Neural cell (in vitro differentiated cells): Measurements from ENCODE around the gene SPRED1. TPM values are rescaled to one million over a fixed set of nuclear protein-coding genes. Genes with fewer than 3 reads are reported as not detected.

Source experiments
- H2AFZ ChIP-seq: fragments of 200-600, 300-800 bp; sonication (generic), shearing (Covaris generic); 2 replicates; pipeline ENCODE4 v1.6.0; 2014; ENCODE audit warnings: low read depth, mild to moderate bottlenecking, antibody characterized with exemption, low read length, moderate library complexity
- H3F3A ChIP-seq: fragments of 200-600 bp; shearing (Covaris generic); 2 replicates; pipeline ENCODE4 v1.6.1; 2016; ENCODE audit warnings: mild to moderate bottlenecking, moderate library complexity, mixed read lengths, antibody characterized with exemption, low read length; ENCODE audit not compliant: insufficient read depth, poor library complexity, severe bottlenecking
- H3K27ac ChIP-seq: fragments of 200-600, 300-800 bp; sonication (generic), shearing (Covaris generic); 2 replicates; pipeline ENCODE4 v1.5.1; 2014; ENCODE audit warnings: mild to moderate bottlenecking, low read length, moderate library complexity
- H3K27me3 ChIP-seq: fragments of 300-800, 200-600 bp; sonication (generic), shearing (Covaris generic); 2 replicates; pipeline ENCODE4 v1.6.0; 2014; ENCODE audit warnings: mild to moderate bottlenecking, low read depth, low read length, moderate library complexity; ENCODE audit not compliant: insufficient read depth
- H3K36me3 ChIP-seq: fragments of 300-800, 200-600 bp; sonication (generic), shearing (Covaris generic); 2 replicates; pipeline ENCODE4 v1.5.1; 2014; ENCODE audit warnings: mild to moderate bottlenecking, antibody characterized with exemption, low read length, moderate library complexity; ENCODE audit not compliant: insufficient read depth
- H3K4me2 ChIP-seq: fragments of 300-800, 200-600 bp; sonication (generic), shearing (Covaris generic); 2 replicates; pipeline ENCODE4 v1.6.0; 2014; ENCODE audit warnings: mild to moderate bottlenecking, low read length
- H3K4me3 ChIP-seq: fragments of 300-800, 200-600 bp; sonication (generic), shearing (Covaris generic); 2 replicates; pipeline ENCODE4 v1.5.1; 2014; ENCODE audit warnings: mild to moderate bottlenecking, low read length, moderate library complexity
- H3K79me2 ChIP-seq: fragments of 200-600 bp; shearing (Covaris generic); replicated peaks from 2 replicates; pipeline ENCODE4 v1.6.0; 2014; ENCODE audit warnings: mild to moderate bottlenecking, low read length, moderate library complexity; ENCODE audit not compliant: insufficient read depth
- H3K9ac ChIP-seq: fragments of 300-800, 200-600 bp; sonication (generic), shearing (Covaris generic); 2 replicates; pipeline ENCODE4 v1.6.1; 2016; ENCODE audit warnings: mild to moderate bottlenecking, low read length, mixed read lengths
- H3K9me2 ChIP-seq: fragments of 200-600 bp; shearing (Covaris generic); 2 replicates; pipeline ENCODE4 v1.6.1; 2016; ENCODE audit warnings: mild to moderate bottlenecking, low read length, mixed read lengths; ENCODE audit not compliant: insufficient read depth
- H3K9me3 ChIP-seq: fragments of 200-600, 300-800 bp; sonication (generic), shearing (Covaris generic); 2 replicates; pipeline ENCODE4 v1.6.1; 2016; ENCODE audit warnings: mild to moderate bottlenecking, mixed run types, low read length, moderate library complexity, mixed read lengths
- H4K20me1 ChIP-seq: fragments of 200-600 bp; shearing (Covaris generic); 2 replicates; pipeline ENCODE4 v1.6.1; 2016; ENCODE audit warnings: mild to moderate bottlenecking, mixed run types; ENCODE audit not compliant: insufficient read depth
- CTCF ChIP-seq: fragments of 450-650 bp; IDR thresholded peaks from 2 replicates; pipeline ENCODE4 v1.5.1; 2014; ENCODE audit warnings: antibody characterized with exemption, mild to moderate bottlenecking, moderate library complexity; ENCODE audit not compliant: poor library complexity, severe bottlenecking
- EP300 ChIP-seq: fragments of 450-650 bp; conservative IDR thresholded peaks from 2 replicates; pipeline ENCODE4 v1.6.1; 2014; ENCODE audit warnings: antibody characterized with exemption, mild to moderate bottlenecking, moderate library complexity; ENCODE audit not compliant: poor library complexity, severe bottlenecking
- EZH2 ChIP-seq: fragments of 200-600, 300-800 bp; shearing (Covaris generic), sonication (generic); IDR thresholded peaks from 2 replicates; pipeline ENCODE4 v1.6.1; 2014; ENCODE audit warnings: antibody characterized with exemption, low read length, borderline replicate concordance, mild to moderate bottlenecking; ENCODE audit not compliant: insufficient read depth, poor library complexity, severe bottlenecking
- MXI1 ChIP-seq: fragments of 450-650 bp; conservative IDR thresholded peaks from 2 replicates; pipeline ENCODE4 v1.6.1; 2014; ENCODE audit warnings: antibody characterized with exemption, mild to moderate bottlenecking; ENCODE audit not compliant: poor library complexity, severe bottlenecking
- POLR2AphosphoS5 ChIP-seq: IDR thresholded peaks from 2 replicates; pipeline ENCODE4 v1.6.1; 2012
- RAD21 ChIP-seq: fragments of 450-650 bp; conservative IDR thresholded peaks from 2 replicates; pipeline ENCODE4 v1.6.1; 2014; ENCODE audit warnings: antibody characterized with exemption, mild to moderate bottlenecking, moderate library complexity
- REST ChIP-seq: IDR thresholded peaks from 2 replicates; pipeline ENCODE4 v1.6.1; 2012; ENCODE audit warnings: borderline replicate concordance
- SMC3 ChIP-seq: fragments of 450-650 bp; conservative IDR thresholded peaks from 2 replicates; pipeline ENCODE4 v1.6.1; 2014; ENCODE audit warnings: antibody characterized with exemption, mild to moderate bottlenecking, moderate library complexity; ENCODE audit not compliant: poor library complexity
- TAF1 ChIP-seq: IDR thresholded peaks from 2 replicates; pipeline ENCODE4 v1.6.1; 2012; ENCODE audit warnings: low read depth
- polyA plus RNA-seq: library from polyadenylated mRNA; depleted of rRNA; stranded (reverse); fragments of >200 nt; gene quantifications from 2 replicates; pipeline ENCODE4 v1.2.3, GENCODE V29; 2014

Gene SPRED1
- polyA plus RNA-seq, 1 donor from 2014 or later = 12.0 TPM

- Histone ChIP-seq H3K4me3 (no peak overlapping the region), H4K20me1 (no peaks in the 10 kb centered on the region), H3K9me3 (no peaks in the 10 kb centered on the region), H3F3A (no peaks in the 10 kb centered on the region), H3K27me3 (no peaks in the 10 kb centered on the region), H3K36me3 (no peaks in the 10 kb centered on the region), H3K79me2 (no peaks in the 10 kb centered on the region), H3K27ac (no peak overlapping the region), H3K9me2 (no peaks in the 10 kb centered on the region), H2AFZ (no peak overlapping the region), H3K4me2 (no peak overlapping the region), H3K9ac (no peak overlapping the region)
- TF ChIP-seq SMC3 (no peak), REST (no peak), POLR2AphosphoS5 (no peak), RAD21 (no peak), EZH2 (no peak), CTCF (no peak)
Observed at GRCh38 chr15:38228618-38229017, 24.0 kb upstream of the SPRED1 start.

- Histone ChIP-seq H3K27ac (no peak overlapping the region), H3K79me2 (no peaks in the 10 kb centered on the region), H3K4me3 (no peak overlapping the region), H3K9me3 (no peaks in the 10 kb centered on the region), H3K4me2 (no peak overlapping the region), H3K9ac (no peak overlapping the region), H2AFZ (no peak overlapping the region), H3K27me3 (no peaks in the 10 kb centered on the region), H4K20me1 (no peaks in the 10 kb centered on the region), H3K36me3 (no peaks in the 10 kb centered on the region), H3K9me2 (no peaks in the 10 kb centered on the region), H3F3A (no peaks in the 10 kb centered on the region)
- no peak for TF ChIP-seq TAF1
- TF ChIP-seq EP300 = no peak
- no peak for TF ChIP-seq EZH2
- TF ChIP-seq MXI1 = no peak
- no peak for TF ChIP-seq CTCF
- no peak for TF ChIP-seq RAD21
- TF ChIP-seq SMC3 = no peak
- no peak for TF ChIP-seq POLR2AphosphoS5
- no peak for TF ChIP-seq REST
Observed at GRCh38 chr15:38229705-38230310, 22.8 kb upstream of the SPRED1 start.
